CD1c-positive myeloid dendritic cell (primary cell): ENCODE measurements around the gene C9orf85.

Source experiments
- DNase-seq: peaks from one replicate; pipeline ENCODE4 v3.0.0-alpha.2; 2016; ENCODE audit errors: extremely low spot score

Gene C9orf85

GRCh38 chr9:71904076-71904475 is 7.4 kb upstream of the C9orf85 start:
- no peak for DNase-seq

DNA sequence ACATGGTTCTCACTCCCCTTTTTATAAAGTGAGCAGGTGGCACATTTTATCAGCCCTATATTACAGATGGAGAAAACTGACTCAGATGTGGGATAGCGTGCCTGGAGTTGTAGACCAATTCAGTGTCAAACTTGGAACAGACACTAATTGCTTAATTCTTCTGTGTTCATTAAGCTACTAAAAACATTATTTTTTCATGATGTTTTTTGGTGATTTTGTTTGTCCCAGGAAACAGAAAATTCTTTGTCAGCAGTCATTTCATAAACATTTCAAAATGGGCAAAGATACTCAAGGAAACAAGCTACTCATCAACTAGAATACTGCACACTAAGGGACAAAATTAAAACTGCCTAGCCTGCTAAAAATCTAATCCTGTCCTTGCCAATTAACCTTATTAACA is 2.6 kb upstream of the C9orf85 start:
- no peak for DNase-seq

DNA sequence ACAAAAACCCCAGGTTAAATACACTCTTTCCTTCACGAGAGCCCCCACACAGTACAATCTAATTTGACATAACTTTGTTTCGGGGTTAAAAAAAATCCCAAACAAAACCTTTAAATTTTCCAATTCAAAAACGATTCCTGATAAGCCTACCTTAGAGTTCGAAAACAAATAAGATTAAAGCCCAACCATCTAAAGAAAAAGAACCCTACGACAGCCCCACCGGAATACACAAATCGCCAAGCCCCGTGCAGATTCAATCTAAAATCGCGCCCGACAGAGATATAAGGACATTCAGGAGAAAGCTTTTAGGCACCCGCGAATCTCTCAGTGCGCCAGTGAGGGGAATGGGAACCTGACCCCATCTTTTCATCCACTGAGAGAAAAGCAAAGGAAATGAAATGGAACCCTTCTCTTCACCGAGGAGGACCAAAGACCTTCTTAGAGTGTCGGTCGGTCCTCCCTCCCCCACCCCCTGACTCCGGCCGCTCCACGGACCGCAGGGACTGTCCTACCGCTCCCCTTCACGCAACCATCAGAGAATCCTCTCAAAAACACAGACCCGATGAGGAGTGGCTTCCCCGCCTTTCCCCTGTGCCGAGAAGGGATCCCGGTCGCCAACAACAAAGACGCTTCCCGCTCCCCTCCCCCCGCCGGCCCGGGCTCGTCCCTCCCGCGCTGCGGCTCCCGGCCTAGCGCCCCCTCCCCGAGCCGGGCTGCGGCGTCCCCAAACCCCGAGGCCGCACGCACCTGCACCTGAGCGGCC is 1.4 kb upstream of the C9orf85 start:
- DNase-seq = peak; percentile 29

- DNase-seq = no peak
Measured at GRCh38 chr9:71910650-71911060, 784 bp upstream of the C9orf85 start.

DNA sequence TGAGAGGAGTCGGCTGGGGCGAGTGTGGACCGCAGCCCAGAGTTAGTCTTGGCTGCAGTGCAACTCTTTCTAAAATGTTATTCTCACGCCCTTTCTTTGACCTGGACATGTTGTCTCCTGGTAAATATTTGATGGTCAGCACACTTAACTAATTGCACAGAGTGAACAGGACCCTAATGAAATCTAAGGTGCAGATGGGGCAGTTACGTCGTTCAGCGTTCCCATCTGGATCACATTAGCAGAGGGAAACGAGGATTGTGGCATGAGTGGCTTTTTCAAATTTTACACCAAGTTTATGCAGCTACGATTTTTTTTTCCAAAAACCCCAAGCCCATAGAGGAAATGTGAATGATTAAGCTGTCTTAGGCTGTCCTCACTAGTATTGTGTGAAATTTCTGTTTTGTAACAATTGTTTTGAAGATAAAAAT is 483 bp downstream of the C9orf85 start:
- no peak for DNase-seq

GRCh38 chr9:71915495-71915894 is 4.1 kb downstream of the C9orf85 start:
- DNase-seq = no peak

DNA sequence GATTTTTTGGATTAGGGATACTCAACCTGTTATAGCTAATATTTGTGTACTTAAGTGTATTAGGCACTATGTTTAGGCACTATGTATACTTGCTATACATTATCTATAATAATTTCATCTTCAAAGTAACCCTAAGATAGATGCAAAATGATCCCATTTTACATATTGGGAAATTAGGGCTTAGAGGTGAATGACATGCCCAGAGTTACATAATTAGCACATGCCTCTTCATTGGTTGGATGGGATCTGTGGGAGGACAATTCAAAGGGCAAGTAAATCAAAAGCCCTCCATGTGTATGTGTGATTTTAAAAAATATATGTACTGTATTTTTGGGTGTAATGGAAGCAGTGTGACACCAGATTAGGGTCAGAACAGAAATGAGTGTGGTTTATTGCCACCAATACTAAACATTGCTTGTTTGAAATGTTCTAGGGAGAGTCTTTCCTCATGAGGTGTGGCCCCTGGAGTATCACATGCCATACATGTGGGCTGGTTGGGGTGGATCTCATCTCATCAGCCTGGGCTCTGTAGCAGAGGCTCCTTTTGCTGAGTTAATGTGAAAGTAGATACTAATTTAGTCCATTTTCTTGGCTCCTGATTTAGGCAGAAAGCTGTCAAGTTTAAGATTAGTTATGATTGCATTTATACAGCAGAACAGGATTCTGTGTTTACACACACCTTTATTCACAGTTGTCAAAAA is 5.5 kb downstream of the C9orf85 start:
- no peak for DNase-seq

GRCh38 chr9:71918419-71918818 is 7.0 kb downstream of the C9orf85 start:
- DNase-seq = no peak

DNA sequence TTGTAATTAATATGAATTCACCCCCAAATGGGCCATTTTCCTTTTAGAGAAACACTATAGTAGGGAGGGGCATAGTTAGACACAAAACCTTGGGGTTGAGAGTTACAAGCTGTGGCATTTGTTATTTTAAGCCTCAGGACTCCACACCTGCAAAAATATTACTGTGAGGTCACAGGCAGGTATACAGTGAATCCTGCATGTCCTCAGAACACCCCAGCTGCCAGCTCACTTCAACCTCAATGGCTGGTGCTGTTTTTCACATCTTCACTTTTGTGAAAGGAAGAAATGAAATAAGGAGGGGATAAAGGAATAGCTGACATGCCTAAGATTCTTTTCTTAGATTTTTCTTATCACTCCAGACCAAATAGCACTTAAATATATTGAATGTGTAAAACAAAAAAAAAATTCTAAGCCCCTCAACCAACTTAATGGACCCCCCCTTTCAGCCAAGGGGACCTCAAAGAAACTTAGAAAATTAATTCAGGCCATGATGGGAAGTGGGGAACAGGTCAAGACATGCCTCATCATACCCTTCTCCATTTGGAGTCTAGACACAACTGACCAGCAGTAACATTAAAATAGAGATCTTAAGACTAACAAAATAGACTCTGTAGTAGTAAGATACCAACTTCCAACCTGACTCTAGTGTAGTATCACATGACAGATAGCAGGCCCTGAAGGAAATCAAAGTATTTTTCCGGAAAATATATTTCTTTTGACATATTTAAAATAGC is 9.2 kb downstream of the C9orf85 start:
- DNase-seq = no peak

DNA sequence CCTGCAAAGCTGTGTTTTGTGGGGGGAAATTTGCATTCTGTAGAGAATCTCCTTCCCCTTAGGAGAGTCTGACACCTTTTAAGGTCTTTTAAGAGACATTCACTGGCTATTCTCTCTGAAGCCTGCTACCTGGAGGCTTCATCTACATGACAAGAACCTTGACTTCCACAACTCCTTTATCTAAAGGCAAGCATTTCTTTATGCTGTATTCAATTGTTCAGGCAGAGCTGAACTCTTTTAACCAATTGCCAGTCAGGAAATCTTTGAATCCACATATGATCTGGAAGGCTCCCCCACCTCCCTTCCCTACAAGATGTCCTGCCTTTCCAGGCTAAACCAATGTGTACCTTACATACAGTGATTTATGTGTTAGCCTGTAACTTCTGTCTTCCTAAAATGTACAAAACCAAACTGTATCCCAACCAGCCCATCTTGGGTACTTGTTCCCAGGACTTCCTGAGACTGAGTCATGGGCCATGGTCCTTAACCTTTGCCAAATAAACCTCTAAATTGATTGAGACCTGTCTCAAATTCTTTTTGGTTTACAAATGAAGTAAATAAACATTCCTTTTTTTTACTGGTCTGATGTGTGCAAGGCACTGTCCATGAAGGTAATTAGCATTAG is 9.9 kb downstream of the C9orf85 start:
- DNase-seq = no peak

DNA sequence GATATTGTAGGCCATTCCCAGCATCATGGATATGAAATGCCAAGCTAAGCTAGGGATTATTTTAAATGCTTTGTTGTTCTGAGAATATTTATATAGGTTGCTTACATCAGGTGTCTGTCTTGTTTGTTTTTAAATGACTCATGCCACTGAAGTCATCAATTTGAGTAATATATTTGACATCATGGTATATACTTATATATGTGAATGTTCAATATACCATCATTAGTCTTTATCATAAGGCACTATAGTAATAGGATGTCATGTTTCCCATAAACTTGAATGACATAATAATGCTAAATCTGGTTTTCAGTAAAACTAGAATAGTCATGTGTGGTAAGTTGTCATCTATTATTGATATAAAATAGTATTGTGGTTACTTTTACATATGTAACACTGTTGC is 13.1 kb downstream of the C9orf85 start:
- DNase-seq = no peak

- no peak for DNase-seq
Measured at GRCh38 chr9:71925834-71926233, 14.4 kb downstream of the C9orf85 start.

DNA sequence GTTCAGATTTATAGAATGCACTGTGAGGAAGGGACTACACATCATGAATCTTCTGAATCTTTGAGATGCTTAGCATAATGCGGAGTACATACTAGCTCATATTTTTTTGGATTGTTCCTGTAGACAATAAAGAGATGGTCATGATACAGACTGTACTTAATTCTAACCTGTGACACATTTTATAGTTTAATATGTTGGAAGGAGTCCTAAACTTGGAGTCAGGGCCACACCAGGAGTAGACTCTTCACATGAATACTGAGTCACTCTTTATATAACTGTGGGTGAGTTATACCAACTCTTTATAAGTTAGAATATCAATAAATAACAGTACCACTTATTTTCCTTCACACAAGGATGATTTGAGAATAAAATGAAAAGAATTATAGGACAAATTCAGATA is 16.9 kb downstream of the C9orf85 start:
- no peak for DNase-seq

DNA sequence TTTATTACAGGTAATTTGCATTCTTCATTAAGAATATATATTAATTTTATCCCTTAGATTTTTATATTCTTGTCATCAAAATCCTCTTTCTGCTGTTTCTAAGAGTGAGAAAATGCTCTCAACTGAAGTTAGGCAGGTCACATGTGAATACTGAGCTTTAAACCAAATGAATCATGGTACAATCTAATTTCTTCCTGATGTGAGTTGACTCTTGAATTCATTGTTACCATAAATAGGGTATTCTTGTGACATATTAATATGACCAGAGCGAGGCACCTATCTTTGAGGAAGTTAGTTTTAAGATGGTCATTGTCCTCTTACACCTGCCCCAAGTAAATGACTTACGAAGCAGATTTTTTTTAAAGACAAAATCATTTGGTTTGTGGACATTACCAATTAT is 17.4 kb downstream of the C9orf85 start:
- no peak for DNase-seq

DNA sequence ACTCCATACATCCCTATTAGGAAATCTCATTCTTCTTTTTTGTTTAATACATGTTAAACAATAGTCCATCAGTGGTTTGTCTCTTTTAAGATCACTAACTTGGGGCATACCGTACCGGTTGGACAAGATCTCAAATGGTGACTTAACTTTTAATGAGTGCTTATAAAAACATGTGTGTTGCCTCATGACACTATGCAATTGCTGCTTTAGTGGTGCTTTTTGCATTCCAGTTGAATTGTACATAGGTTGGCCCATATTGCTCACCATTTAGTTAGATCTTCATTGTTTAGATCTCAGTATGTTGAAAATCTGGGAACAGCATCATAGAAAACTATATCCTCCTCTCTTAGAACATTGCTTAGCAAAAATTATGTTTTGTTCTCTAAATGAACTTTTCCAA is 17.8 kb downstream of the C9orf85 start:
- no peak for DNase-seq

GRCh38 chr9:71929791-71930440 is 18.5 kb downstream of the C9orf85 start:
- DNase-seq = no peak

DNA sequence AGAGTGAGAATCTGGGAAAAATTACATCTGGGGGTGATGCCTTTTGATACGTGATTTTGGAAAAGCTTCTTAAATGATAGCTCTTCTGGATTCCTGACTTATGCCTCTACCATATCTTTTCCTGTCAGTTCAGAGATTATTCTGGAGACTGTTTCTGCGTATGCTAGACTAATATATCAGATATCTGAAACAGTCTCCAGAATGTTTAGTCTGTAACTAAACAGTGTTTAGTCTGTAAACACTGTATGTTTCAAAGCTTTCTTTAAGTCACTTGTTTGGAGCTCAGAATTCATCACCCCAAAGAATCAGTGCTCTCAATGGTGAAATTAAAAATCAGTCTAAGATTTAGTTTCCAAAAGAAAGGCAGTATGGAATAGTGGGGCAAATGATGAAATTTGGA is 19.7 kb downstream of the C9orf85 start:
- DNase-seq = no peak

- no peak for DNase-seq
Measured at GRCh38 chr9:71936066-71936465, 24.6 kb downstream of the C9orf85 start.

- no peak for DNase-seq
Measured at GRCh38 chr9:71937070-71937625, 25.7 kb downstream of the C9orf85 start.

GRCh38 chr9:71937898-71938297 is 26.5 kb downstream of the C9orf85 start:
- no peak for DNase-seq

DNA sequence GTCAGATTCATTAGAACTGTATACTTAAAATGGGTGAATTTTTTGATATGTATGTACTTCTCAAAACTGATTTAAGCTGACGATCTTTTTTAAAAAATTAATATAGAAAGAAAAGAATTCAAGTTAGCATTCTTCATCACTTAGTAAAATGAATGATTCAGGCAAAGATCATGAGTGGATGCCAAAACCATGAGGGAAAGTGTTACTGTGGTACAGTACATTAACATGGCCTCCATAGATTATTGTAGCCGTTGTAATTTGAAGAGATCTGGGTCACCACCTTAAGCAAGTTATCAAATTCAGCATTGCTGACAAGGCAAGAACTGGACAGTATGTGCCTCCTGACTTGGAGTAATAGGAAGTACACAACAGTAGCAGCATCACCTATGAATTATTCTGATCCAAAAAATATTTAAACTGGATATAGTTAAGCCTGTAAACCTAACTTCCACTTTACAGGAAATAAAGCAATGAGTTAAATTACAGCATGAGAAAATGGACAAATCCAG is 29.7 kb downstream of the C9orf85 start:
- no peak for DNase-seq
